Daoy (cell line): ENCODE measurements around the gene VTI1B. TPM values are rescaled to one million over a fixed set of nuclear protein-coding genes. Genes with fewer than 3 reads are reported as not detected.
"Not testable (repeated sequence)": the region's sequence is repeated elsewhere in the genome, so short reads cannot be mapped to it uniquely, and the experiment has no call there.

Source experiments
- DNase-seq: peaks from one replicate; pipeline ENCODE4 v3.0.0-alpha.2; 2015; ENCODE audit warnings: low read depth
- total RNA-seq: library from RNA; depleted of rRNA; stranded (reverse); fragments of >200 nt; shearing (Covaris generic); gene quantifications from 2 replicates; pipeline ENCODE4 v1.2.3, GENCODE V29; 2014; rRNA removed

VTI1B gene
- total RNA-seq, 1 experiment from 2014 or later: 52.6 TPM

DNA sequence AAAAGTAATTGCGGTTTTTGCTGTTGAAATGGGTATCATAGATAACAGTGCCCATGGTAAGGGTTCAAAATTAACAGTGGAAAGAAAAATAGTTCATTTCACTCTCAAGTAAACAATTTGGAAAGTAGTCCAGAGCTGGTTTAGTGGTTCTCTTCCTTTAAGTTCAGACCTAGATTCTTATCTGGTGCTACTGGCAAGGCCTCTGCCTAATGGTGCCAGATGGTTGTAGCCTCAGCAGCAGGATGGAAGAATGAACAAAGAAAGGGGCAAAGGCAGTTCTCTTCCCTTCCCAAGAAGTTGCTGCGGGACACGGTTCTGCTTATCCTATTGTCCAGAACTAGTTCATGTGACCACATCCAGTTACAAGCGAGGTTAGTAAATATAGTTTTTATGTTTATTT lies 44.2 kb downstream of the VTI1B start:
- DNase-seq: no peak

DNA sequence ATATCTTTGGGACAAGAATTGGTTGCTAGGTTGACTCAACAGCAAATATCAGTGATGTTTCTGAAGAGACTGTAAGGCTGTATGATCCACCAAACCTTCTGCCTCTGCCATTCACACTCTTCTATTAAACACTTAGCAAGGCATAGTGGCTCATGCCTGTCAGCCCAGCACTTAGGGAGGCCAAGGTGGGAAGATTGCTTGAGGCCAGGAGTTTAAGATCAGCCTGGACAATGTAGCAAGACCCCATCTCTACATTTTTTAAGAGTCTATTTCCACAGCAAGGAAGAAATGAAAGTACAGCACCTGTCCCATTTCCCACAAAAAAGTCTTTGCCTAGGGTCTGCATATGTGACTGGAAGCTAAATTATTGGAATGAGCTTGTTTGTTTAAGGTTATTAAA lies 46.9 kb downstream of the VTI1B start:
- no peak for DNase-seq

DNA sequence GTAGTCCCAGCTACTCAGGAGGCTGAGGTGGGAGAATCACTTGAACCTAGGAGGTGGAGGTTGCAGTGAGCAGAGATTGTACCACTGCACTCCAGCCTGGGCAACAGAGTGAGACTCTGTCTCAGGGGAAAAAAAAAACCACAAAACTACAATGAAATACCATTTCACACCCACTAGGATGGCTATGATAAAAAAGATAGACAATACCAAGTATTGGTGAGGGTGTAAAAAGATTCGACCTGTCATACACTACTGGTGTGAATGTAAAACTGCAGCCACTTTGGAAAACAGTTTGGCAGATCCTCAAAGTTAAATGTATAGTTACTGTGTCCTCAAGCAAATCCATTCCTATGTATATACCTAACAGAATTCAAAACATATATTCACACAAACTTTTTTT lies 48.3 kb downstream of the VTI1B start:
- not testable (repeated sequence) for DNase-seq

DNA sequence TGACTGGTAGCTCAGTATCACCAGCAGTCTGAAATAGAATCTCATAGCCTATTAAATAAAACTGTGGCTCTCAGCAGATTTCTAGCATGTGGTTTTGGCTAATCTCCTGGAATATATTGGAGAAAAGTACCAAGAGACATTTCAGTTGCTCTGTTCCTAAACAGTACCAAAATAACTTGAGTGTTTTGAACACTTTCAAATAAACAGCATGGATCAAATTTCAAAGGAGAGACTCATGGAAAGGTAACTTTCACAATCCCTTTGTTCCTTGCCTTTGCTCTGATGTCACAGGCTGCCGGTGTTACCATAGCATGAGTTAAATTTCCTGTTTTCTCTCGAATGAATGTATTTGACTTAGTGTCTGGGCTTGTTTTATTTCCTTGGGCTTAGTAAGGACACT lies 51.3 kb downstream of the VTI1B start:
- peak; percentile 33 for DNase-seq

DNA sequence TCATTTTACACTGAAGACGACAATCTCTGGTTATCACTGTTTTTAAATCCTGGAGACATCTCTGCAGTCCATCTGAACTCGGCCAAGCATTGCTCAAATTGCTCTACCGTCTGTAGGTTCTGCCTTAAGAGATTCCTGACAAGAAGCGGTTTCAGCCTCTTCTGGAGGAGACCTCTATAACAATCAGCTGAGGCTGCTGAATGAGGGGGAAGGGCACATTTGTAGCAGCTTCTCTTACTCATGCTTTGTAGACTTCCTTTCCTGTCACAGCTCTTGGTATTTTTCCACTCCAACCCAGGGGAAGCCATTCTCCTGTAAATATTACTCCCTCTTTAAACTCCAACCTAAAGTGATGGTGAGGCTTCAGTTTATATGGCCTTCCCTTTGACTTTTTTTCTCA lies 51.8 kb downstream of the VTI1B start:
- DNase-seq: peak; percentile 86

DNA sequence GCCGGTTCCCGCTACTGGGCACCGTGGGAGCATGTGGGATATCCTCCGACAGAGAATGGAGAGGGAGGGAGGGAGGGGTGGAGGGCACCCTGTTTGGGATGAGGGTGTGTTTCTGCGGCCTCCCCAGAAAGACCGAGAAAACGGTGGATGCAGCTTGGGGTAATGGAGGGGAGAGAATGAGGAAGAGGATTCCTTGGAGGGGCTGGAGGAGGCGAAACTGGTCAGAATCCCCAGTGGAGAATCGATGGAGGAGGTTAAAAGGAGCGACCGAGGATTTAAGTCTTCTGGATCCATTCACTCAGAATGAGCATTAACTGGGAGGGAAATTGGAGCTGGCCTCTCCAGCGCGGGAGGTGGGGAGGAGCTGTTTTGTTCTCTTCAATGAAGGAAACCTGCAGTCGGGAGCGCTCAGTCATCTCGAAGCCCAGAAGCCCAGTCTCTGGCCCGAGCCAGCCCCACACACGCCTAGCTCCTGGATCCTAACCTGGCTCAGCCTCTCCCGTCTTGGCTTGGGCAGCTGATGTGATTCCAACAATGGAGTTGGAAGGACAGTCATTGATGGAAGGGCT lies 54.1 kb downstream of the VTI1B start:
- peak; percentile 37 for DNase-seq

DNA sequence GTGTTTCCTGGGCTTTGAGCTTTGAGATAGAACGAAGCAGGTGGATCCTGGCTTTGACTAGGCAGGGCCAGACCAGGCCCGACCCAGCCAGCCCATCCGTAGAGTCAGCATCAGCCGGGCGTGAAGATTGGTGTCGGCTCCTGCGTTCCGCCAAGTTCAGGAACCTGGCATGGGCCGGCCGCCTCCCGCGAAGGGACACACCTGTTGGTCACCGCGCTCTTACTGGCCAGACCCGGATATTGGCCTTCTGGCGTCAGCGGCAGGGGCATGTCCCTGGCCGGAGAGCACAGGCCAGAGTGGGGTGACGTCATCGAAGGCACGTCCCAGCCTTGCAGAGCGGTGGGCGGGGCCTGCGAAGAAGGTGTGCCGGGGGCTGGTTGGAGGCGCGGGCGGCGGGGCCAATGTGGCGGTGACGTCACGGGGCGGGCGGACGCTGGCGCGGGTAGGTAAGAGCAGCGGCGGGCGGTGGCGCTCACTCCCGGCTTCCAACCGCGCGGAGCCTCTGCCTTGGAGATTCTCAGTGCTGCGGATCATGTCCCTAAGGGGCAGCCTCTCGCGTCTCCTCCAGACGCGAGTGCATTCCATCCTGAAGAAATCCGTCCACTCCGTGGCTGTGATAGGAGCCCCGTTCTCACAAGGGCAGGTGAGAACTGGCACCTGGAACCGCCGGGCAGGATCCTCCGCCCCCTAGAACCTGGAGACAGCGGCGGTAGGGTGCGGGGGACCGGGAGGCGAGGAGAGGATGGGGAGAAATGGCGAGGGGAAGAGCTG lies 54.8 kb downstream of the VTI1B start, which contains the start of gene ARG2:
Gene ARG2, plus strand, starts transcription at position 475 of the 771 bp plus-strand sequence. Its CDS starts 58 bp downstream, at position 533.
- peak; percentile 97 for DNase-seq

DNA sequence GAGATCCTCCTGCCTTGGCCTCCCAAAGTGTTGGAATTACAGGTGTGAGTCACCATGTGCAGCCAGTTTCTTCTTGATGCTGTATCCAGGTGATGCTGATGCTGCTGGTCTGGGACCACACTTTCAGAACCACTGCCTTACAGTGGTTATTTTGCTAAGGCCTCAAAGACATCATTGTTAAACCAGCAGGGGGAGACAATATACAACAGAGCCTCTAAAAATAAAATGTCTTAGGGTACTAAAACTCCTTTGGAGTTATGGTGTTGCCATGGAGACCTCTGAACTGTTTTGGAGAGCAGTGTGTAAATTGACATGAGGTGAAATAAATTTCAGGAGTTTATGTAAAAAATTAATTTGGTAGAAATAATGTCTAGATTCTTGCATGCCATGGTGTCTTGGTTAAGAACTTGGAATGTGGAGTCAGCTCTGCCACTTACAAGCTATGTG lies 55.8 kb downstream of the VTI1B start:
- peak; percentile 62 for DNase-seq

DNA sequence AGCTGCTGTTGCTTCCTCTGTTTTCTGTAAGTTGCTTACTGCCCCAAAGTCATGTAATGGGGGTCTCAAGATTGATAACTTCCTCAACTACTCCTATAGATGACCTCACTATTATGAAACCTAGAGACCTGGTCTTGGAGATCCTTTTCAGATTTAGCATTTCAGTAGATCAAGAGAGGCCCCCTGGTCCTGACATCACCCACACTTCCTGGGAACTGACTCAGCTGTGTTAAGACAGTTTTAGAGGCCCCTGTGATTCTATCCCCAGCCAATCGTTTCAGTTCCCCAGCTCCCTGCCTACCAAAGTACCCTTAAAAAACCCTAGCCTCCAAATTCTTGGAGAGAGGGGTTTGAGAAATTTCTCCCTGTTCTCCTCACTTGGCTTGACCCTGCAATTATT lies 63.9 kb downstream of the VTI1B start:
- DNase-seq: no peak

DNA sequence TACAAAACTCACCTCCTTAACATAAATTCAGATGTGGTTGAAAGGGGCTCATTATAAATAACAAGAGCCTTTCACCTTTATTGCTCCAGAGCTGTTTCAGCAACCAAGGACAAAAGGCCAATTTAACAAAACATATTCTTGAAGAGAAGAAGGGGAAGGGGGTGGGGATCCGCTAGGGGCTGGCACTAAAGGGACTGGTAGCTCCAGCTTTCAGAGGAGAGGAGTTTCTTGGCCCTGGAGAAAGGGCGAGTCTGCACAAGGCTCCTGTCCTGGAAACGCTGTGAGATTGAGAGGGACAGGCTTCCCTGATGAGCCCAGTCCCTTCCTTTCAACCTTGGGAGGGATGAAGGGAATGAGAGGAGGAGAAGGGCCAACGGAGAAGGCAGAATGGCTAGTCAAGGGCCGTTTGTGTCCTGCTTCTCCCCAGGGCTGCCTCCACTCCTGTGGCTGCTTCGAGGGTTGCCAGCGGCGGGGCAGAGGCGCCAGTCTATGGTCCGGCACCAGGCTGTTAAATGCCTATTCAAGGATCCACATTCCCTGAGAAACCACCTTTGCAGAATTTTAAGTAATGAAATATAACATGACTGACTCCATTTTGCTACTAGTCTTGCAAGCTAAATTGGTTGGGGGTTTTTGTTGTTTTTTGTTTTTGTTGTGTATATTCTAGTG lies 64.7 kb downstream of the VTI1B start:
- no peak for DNase-seq

DNA sequence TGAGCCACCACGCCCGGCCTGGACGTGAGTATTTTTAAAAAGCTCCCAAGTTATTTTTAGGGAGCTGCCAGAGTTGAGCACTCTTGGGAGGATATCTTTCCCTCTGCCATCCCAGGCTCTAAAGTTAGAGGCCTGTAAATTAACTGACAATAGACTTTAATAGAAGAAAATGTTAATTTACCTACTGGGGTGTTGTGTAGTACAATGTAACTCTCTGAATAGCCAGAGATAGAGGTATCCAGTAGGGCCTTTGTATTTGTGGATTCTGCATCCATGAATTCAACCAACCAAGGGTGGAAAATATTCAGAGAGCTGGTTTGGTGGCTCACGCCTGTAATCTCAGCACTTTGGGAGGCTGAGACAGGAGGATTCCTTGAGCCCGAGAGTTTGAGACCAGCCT lies 66.8 kb downstream of the VTI1B start:
- no peak for DNase-seq

DNA sequence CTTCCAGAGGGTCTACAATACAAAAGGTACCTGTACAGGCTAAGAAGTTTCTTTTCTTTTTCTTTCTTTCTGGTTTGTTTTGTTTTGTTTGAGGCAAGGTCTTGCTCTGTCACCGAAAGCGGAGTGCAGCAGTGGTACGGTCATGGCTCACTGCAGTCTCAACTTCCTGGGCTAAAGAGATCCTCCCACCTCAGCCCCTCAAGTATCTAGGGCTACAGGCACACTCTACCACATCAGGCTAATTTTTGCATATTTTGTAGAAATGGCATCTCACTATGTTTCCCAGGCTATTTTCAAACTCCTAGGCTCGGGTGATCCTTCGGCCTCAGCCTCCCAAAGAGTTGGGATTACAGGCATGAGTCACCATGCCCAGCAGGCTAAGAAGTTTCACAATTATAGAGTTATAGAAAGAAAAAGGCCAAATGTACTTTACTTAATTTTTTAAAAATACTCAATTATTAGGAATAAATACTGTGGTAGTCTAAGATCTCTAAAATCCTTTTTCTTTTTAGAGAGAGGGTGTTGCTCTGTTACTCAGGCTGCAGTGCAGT lies 71.4 kb downstream of the VTI1B start:
- no peak for DNase-seq

DNA sequence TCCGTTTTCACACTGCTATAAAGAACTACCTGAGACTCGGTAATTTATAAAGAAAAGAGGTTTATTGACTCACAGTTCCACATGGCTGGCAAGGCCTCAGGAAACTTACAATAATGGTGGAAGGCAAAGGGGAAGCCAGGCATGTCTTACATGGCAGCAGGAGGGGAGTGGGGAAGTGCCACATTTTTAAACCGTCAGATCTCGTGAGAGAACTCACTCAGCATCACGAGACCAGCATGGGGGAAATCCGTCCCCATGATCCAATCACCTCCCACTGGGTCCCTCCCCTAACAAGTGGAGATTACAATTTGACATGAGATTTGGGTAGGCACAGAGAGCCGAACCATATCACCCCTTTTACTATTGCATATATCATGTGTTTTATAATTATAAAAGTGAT lies 72.4 kb downstream of the VTI1B start:
- DNase-seq: no peak

DNA sequence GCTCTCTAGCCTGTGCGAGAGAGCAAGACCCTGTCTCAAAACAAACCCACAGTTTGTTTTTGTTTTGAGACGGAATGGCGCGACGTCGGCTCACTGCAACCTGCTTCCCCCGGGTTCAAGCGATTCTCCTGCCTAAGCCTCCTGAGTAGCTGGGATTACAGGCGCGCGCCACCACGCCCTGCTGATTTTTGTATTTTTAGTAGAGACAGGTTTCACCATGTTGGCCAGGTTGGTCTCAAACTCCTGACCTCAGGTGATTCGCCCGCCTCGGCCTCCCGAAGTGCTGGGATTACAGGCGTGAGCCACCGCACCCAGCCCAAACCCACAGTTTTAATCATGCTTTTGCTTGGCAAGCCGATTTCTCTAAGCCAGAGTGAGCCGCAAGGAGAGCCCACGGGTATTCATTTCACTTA lies 73.9 kb downstream of the VTI1B start:
- DNase-seq: not testable (repeated sequence)

DNA sequence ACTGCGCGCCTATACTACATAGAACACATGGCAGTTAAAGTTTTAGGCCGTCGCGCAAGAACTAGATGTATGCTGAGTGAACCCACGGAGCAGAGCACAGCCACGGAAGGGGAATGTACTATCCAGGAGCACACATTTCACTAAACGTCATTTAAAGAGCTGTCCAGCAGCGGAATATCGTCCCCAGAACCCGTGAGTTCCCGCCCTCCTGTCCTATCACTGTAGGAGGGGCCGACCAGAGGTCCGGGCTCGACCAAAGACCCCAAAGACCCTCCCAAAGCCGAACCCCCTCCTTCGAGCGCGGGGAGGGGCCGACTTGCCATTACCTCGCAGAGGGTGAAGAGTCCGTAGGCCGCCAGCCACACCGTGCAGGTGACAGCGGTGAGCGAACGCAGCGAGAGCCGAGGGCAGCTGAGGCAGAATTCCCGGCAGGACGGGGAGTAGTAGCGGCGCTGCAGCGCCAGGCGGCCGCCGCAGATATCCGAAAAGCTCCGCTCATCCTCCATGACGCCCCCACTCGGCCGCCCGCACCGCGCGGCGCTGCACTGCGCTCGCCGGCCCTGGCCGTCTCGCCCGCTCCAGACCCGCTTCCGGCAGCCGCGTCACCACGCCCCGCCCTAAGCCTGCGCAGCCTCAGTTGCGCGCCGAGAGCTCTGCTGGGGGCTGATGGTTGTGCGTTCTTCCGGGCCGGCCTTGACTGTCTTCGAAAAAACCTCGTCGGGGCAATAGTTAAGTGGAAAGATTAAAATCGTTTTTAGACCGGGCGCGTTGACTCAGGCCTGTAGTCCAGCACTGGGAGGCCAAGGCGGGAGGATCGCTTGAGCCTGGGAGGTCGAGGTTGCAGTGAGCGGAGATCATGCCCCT lies 74.5 kb downstream of the VTI1B start, which contains the start of gene PIGH:
Gene PIGH, minus strand, starts transcription at position 571 of the 864 bp plus-strand sequence. Its CDS starts 65 bp downstream, at position 506.
- peak; percentile 96 for DNase-seq

Other genes with a start within 250 kb of the VTI1B start
- gene TMEM229B, start 185.9 kb downstream of the VTI1B start, total RNA-seq: 2.9 and 8.5 TPM in 2 replicates
- 2.1 and 3.3 TPM in 2 replicates for gene PLEKHH1, start 141.3 kb downstream of the VTI1B start, total RNA-seq
- 29.4 and 31.4 TPM in 2 replicates for gene PIGH, start 74.4 kb downstream of the VTI1B start, total RNA-seq
- 19.4 and 37.1 TPM in 2 replicates for gene ARG2, start 54.7 kb downstream of the VTI1B start, total RNA-seq
- 97.4 and 100 TPM in 2 replicates for gene RDH11, start 21.1 kb upstream of the VTI1B start, total RNA-seq
- gene RDH12, start 27.3 kb upstream of the VTI1B start, total RNA-seq: 0.06 TPM in 1 of 2 replicates, not detected in the other
- 9.0 and 13.9 TPM in 2 replicates for gene ZFYVE26, start 142.0 kb upstream of the VTI1B start, total RNA-seq
- gene RAD51B, start 145.1 kb upstream of the VTI1B start, total RNA-seq: 6.7 and 15.8 TPM in 2 replicates